K562 (cell line): Measurements from ENCODE around the gene SLC9B2. TPM values are rescaled to one million over a fixed set of nuclear protein-coding genes. Genes with fewer than 3 reads are reported as not detected.
A peak's percentile ranks its signal among the peaks of the same experiment; 100 is the strongest.

Source experiments
- BRD9 ChIP-seq: fragments of 450-650 bp; IDR thresholded peaks from 2 replicates; pipeline ENCODE4 v1.6.1; 2018; ENCODE audit warnings: low read depth; ENCODE audit not compliant: partially characterized antibody
- CGGBP1 ChIP-seq: fragments of 250-450 bp; sonication (Bioruptor Pico); IDR thresholded peaks from 2 replicates; pipeline ENCODE4 v1.9.0; 2021; ENCODE audit warnings: mild to moderate bottlenecking
- CREB3 ChIP-seq: fragments of 450-650 bp; conservative IDR thresholded peaks from 2 replicates; pipeline ENCODE4 v1.6.1; 2016; ENCODE audit warnings: missing genetic modification characterization, low read depth, mild to moderate bottlenecking, missing compliant biosample characterization, moderate library complexity
- FIP1L1 ChIP-seq: fragments of 200-400 bp; formaldehyde crosslinking; IDR thresholded peaks from 2 replicates; pipeline ENCODE4 v1.6.1; 2018; ENCODE audit warnings: mild to moderate bottlenecking, low read depth, low read length; ENCODE audit not compliant: poor library complexity, severe bottlenecking
- FOXK1 ChIP-seq: sonication (generic); formaldehyde crosslinking; IDR thresholded peaks from 2 replicates; pipeline ENCODE4 v1.8.0; 2022; ENCODE audit warnings: missing genetic modification reagents, mild to moderate bottlenecking, borderline replicate concordance
- FOXM1 ChIP-seq, 2 experiments: fragments of 450-650 bp in 1 of 2; sonication (generic) in 1 of 2; formaldehyde crosslinking in 1 of 2; IDR thresholded peaks; 2 replicates each; pipeline versions ENCODE4 v1.6.1 to v1.9.0; 2017 to 2022; ENCODE audit warnings: low read depth in 2 of 2, mild to moderate bottlenecking in 2 of 2, missing genetic modification reagents in 1 of 2, moderate library complexity in 1 of 2
- GMEB1 ChIP-seq: fragments of 250-450 bp; sonication (Bioruptor Pico); IDR thresholded peaks from 2 replicates; pipeline ENCODE4 v1.4.0; 2020; ENCODE audit warnings: mild to moderate bottlenecking
- HES1 ChIP-seq: fragments of 450-650 bp; IDR thresholded peaks from 2 replicates; pipeline ENCODE4 v1.6.1; 2016; ENCODE audit warnings: low read depth, mild to moderate bottlenecking, moderate library complexity
- HMG20A ChIP-seq: fragments of 450-650 bp; formaldehyde crosslinking; conservative IDR thresholded peaks from 2 replicates; pipeline ENCODE4 v1.4.0; 2020; ENCODE audit warnings: mild to moderate bottlenecking, mixed read lengths
- JUND ChIP-seq, 2 experiments: IDR thresholded peaks; 2 replicates in 1 of 2; 3 replicates in 1 of 2; pipeline ENCODE4 v1.6.1; 2011; ENCODE audit warnings: borderline replicate concordance in 2 of 2, low read depth in 2 of 2, low read length in 2 of 2, improper control_type of control experiment in 1 of 2, missing biosample characterization in 1 of 2, missing genetic modification characterization in 1 of 2, missing genetic modification reagents in 1 of 2
- MEF2D ChIP-seq: conservative IDR thresholded peaks from 2 replicates; pipeline ENCODE4 v1.6.1; 2016; ENCODE audit warnings: low read depth, missing genetic modification characterization, missing compliant biosample characterization
- MTA3 ChIP-seq: fragments of 450-650 bp; formaldehyde crosslinking; IDR thresholded peaks from 2 replicates; pipeline ENCODE4 v1.6.1; 2017; ENCODE audit warnings: mild to moderate bottlenecking, borderline replicate concordance
- PCBP1 ChIP-seq: fragments of 200-400 bp; formaldehyde crosslinking; IDR thresholded peaks from 2 replicates; pipeline ENCODE4 v1.6.1; 2018; ENCODE audit warnings: mild to moderate bottlenecking, low read depth, low read length; ENCODE audit not compliant: poor library complexity, severe bottlenecking
- PREB ChIP-seq: sonication (generic); formaldehyde crosslinking; IDR thresholded peaks from 2 replicates; pipeline ENCODE4 v1.8.1; 2023; ENCODE audit warnings: mild to moderate bottlenecking, missing genetic modification reagents
- RFX5 ChIP-seq: IDR thresholded peaks from 2 replicates; pipeline ENCODE4 v1.6.1; 2011; ENCODE audit warnings: low read depth, mild to moderate bottlenecking, improper control_type of control experiment, low read length
- ZNF263 ChIP-seq: sonication (generic); formaldehyde crosslinking; IDR thresholded peaks from 2 replicates; pipeline ENCODE4 v1.8.0; 2022; ENCODE audit warnings: mild to moderate bottlenecking, missing genetic modification reagents, borderline replicate concordance
- ZNF699 ChIP-seq: fragments of 250-450 bp; sonication (Bioruptor Pico); IDR thresholded peaks from 2 replicates; pipeline ENCODE4 v1.8.0; 2021; ENCODE audit warnings: mild to moderate bottlenecking, moderate library complexity; ENCODE audit not compliant: insufficient replicate concordance
- ZNF77 ChIP-seq: fragments of 250-450 bp; sonication (Bioruptor Pico); IDR thresholded peaks from 2 replicates; pipeline ENCODE4 v1.5.0; 2020
- ZSCAN29 ChIP-seq: fragments of 450-650 bp; IDR thresholded peaks from 2 replicates; pipeline ENCODE4 v1.6.1; 2017
- polyA plus RNA-seq, 8 experiments: library from polyadenylated mRNA; depleted of rRNA in 4 of 8; stranded (reverse) in 5 of 8; unstranded in 3 of 8; fragments of >200 nt; fragmentation: Nextera tagmentation in 2 of 8; fragmentation: Illumina TruSeq in 1 of 8; extraction: Ambion mirVana in 2 of 8; extraction: Trizol in 1 of 8; gene quantifications; 2 replicates each; pipeline versions ENCODE4 v1.2.1 to v1.2.3, GENCODE V29; 2011 to 2014; ENCODE audit warnings: inconsistent platforms in 1 of 8, missing spikeins in 1 of 8
- total RNA-seq, 7 experiments: library from RNA; depleted of rRNA in 6 of 7; stranded (reverse); fragments of >200 nt in 6 of 7; fragmentation: Illumina TruSeq in 2 of 7; extraction: Trizol in 2 of 7; gene quantifications; 2 replicates each; pipeline versions ENCODE4 v1.2.1 to v1.2.3, GENCODE V29; 2011 to 2021; ENCODE audit warnings: low replicate concordance in 1 of 7

SLC9B2 gene
- total and polyA plus RNA-seq, 9 of the 15 experiments (the other 6 are each of a cell fraction or from before 2014, with no cell fraction given), result 6.6 to 14.6 (median 11.4) TPM

GRCh38 chr4:103075894-103076746, 441 bp downstream of the SLC9B2 start (continued):
- TF ChIP-seq CREB3 (no peak), CGGBP1 (CRISPR knock-in tag) (no peak), RFX5 (no peak), MEF2D (no peak), PCBP1 (peak; percentile 62), FOXM1 (IDR thresholded peaks at IDR 0.05; ENCODE audit: low read depth) (no peak), FOXM1 (CRISPR knock-in tag; IDR thresholded peaks at IDR 0.05; ENCODE audit: low read depth) (peak; percentile 85), ZSCAN29 (peak; percentile 61; the same call in 1 of the 2 replicates), ZNF699 (CRISPR knock-in tag) (no peak), GMEB1 (CRISPR knock-in tag) (peak; percentile 34; the same call in 1 of the 2 replicates), ZNF77 (no peak), ZNF263 (CRISPR knock-in tag) (no peak), HES1 (no peak), FIP1L1 (no peak), BRD9 (no peak), PREB (CRISPR knock-in tag) (0 out of 2 replicates have a peak, but pooled peaks have one; percentile 48), HMG20A (CRISPR knock-in tag) (no peak), FOXK1 (CRISPR knock-in tag) (peak; percentile 86), JUND (IDR thresholded peaks at IDR 0.05; ENCODE audit: borderline replicate concordance, low read depth, low read length) (no peak), JUND (tag; IDR thresholded peaks at IDR 0.05; ENCODE audit: borderline replicate concordance, low read depth, low read length) (no peak), MTA3 (peak; percentile 81)
